Colonic mucosa (tissue), 4 donors: ENCODE results near the gene RNF133. TPM values are rescaled to one million over a fixed set of nuclear protein-coding genes. Genes with fewer than 3 reads are reported as not detected.

Experiments used
- DNase-seq: peaks from one replicate; pipeline ENCODE4 v3.0.0-alpha.2; 2020
- H3K27ac ChIP-seq: fragments of 200-600 bp; one replicate; pipeline ENCODE4 v1.8.0; 2021
- H3K27me3 ChIP-seq: fragments of 200-600 bp; one replicate; pipeline ENCODE4 v1.8.0; 2021
- H3K36me3 ChIP-seq: fragments of 200-600 bp; one replicate; pipeline ENCODE4 v1.8.0; 2021
- H3K4me1 ChIP-seq: fragments of 200-600 bp; one replicate; pipeline ENCODE4 v1.8.0; 2021; ENCODE audit warnings: mild to moderate bottlenecking
- H3K4me3 ChIP-seq: fragments of 200-600 bp; one replicate; pipeline ENCODE4 v1.8.0; 2021
- H3K9ac ChIP-seq, 2 donors: one replicate each; pipeline ENCODE4 v1.7.0; 2013; ENCODE audit warnings: control low read depth in 2 of 2, low read depth in 2 of 2, low read length in 2 of 2
- H3K9me3 ChIP-seq: fragments of 200-600 bp; one replicate; pipeline ENCODE4 v1.8.0; 2021
- CTCF ChIP-seq: fragments of 200-600 bp; IDR thresholded peaks from one replicate; pipeline ENCODE4 v1.8.0; 2022; ENCODE audit warnings: antibody characterized with exemption, mild to moderate bottlenecking
- intact Hi-C: fragments of 100-400 bp; cut with DNase I; formaldehyde crosslinking; loops from one replicate; pipeline ENCODE4 v1.14.1; 2022
- total RNA-seq, 2 donors: library from RNA; stranded (reverse); fragmentation: NEBNext Ultra II Directional in 1 of 2; extraction: Animal tissue kit (Norgen Biotek cat#: 25700) in 1 of 2; gene quantifications; one replicate each; pipeline ENCODE4 v1.2.1, GENCODE V29; 2021
- donor health status: healthy.
- donor health status: DM: no; HTN: no; CAD: no.
- donor health status: DM: no; HTN: no; CAD: no.

The RNF133 gene
- total RNA-seq, 2 donors from 2014 or later, result 0.32 to 0.40 TPM

GRCh38 chr7:122658856-122659255, 40.1 kb downstream of the RNF133 start:
- H3K27me3 ChIP-seq, result no peaks in the 10 kb centered on the region
- no peak for DNase-seq
- no peak for TF ChIP-seq CTCF
- intact Hi-C loops, result no loop called here
- H3K4me3 ChIP-seq, result no peak overlapping the region
- no peak overlapping the region for H3K9ac ChIP-seq
- H3K36me3 ChIP-seq, result no peaks in the 10 kb centered on the region
- H3K4me1 ChIP-seq, result no peaks in the 10 kb centered on the region
- no peak overlapping the region for H3K27ac ChIP-seq
- H3K9me3 ChIP-seq, result no peaks in the 10 kb centered on the region

GRCh38 chr7:122653685-122654084, 45.2 kb downstream of the RNF133 start:
- Histone ChIP-seq H3K4me1 (no peaks in the 10 kb centered on the region), H3K27ac (no peak overlapping the region), H3K36me3 (no peaks in the 10 kb centered on the region), H3K9ac (no peak overlapping the region), H3K4me3 (no peak overlapping the region), H3K27me3 (no peaks in the 10 kb centered on the region), H3K9me3 (no peaks in the 10 kb centered on the region)
- TF ChIP-seq CTCF, result no peak
- DNase-seq, result no peak
- intact Hi-C loops, result no loop called here

- no peak for DNase-seq
- no peak overlapping the region for H3K27ac ChIP-seq
- intact Hi-C loops, result no loop called here
- H3K36me3 ChIP-seq, result no peaks in the 10 kb centered on the region
- no peaks in the 10 kb centered on the region for H3K9me3 ChIP-seq
- TF ChIP-seq CTCF, result no peak
- no peak overlapping the region for H3K4me3 ChIP-seq
- H3K9ac ChIP-seq, result no peak overlapping the region
- H3K4me1 ChIP-seq, result no peaks in the 10 kb centered on the region
- no peaks in the 10 kb centered on the region for H3K27me3 ChIP-seq
These were observed 46.0 kb downstream of the RNF133 start for GRCh38 chr7:122652876-122653275.

GRCh38 chr7:122651451-122651850, 47.5 kb downstream of the RNF133 start:
- no peak for DNase-seq
- intact Hi-C loops, result no loop called here
- Histone ChIP-seq H3K27ac (no peak overlapping the region), H3K4me1 (no peaks in the 10 kb centered on the region), H3K9me3 (no peaks in the 10 kb centered on the region), H3K27me3 (no peaks in the 10 kb centered on the region), H3K4me3 (no peak overlapping the region), H3K36me3 (no peaks in the 10 kb centered on the region), H3K9ac (no peak overlapping the region)
- TF ChIP-seq CTCF, result no peak

Other genes with a start within 250 kb of the RNF133 start
- gene RNF148, start 3.8 kb upstream of the RNF133 start, total RNA-seq, result under 1 TPM; 0.50 to 0.57 TPM
- 10 to 100 TPM; 13.6 to 15.2 TPM for gene CADPS2, start 187.3 kb upstream of the RNF133 start, total RNA-seq